GM10266 (cell line): ENCODE data around the gene NADK.

ENCODE experiments used
- DNase-seq: peaks from one replicate; pipeline ENCODE4 v3.0.0; 2012; ENCODE audit errors: extremely low spot score
- CTCF ChIP-seq: IDR thresholded peaks from 2 replicates; pipeline ENCODE4 v1.5.1; 2012; ENCODE audit warnings: mild to moderate bottlenecking, low read depth; ENCODE audit not compliant: control insufficient read depth, insufficient read depth; ENCODE audit errors: missing control alignments

Gene NADK

GRCh38 chr1:1779691-1780597, 1.7 kb upstream of the NADK start:
- DNase-seq = peak; percentile 88

GRCh38 chr1:1779320-1779675, 1.0 kb upstream of the NADK start:
- DNase-seq = no peak
- no peak for TF ChIP-seq CTCF

More at GRCh38 chr1:1779691-1780597, 1.7 kb upstream of the NADK start:
- TF ChIP-seq CTCF = no peak

- DNase-seq = peak; percentile 96
Observed at GRCh38 chr1:1778663-1779319, 521 bp upstream of the NADK start.

GRCh38 chr1:1777583-1777899, 729 bp downstream of the NADK start:
- TF ChIP-seq CTCF = no peak
- no peak for DNase-seq

More at GRCh38 chr1:1778663-1779319, 521 bp upstream of the NADK start:
- peak; percentile 50 for TF ChIP-seq CTCF

- TF ChIP-seq CTCF = no peak
- no peak for DNase-seq
Observed at GRCh38 chr1:1776672-1777582, 1.3 kb downstream of the NADK start.

GRCh38 chr1:1775327-1776226, 2.7 kb downstream of the NADK start:
- peak; percentile 57 for DNase-seq
- no peak for TF ChIP-seq CTCF
